H1 (cell line): ENCODE measurements around the gene ANO2. TPM values are rescaled to one million over a fixed set of nuclear protein-coding genes. Genes with fewer than 3 reads are reported as not detected.

Experiments used
- CTCF ChIA-PET: fragments of 300-600 bp; sonication (Branson Sonifier 250); formaldehyde crosslinking; loops from one replicate; lab custom pipeline; 2021; ENCODE audit not compliant: partially characterized antibody; lab: Charles Lee
- POLR2A ChIA-PET: fragments of 300-600 bp; sonication (Branson Sonifier 250); formaldehyde crosslinking; loops from one replicate; lab custom pipeline; 2021; ENCODE audit warnings: inconsistent platforms; ENCODE audit not compliant: partially characterized antibody; lab: Charles Lee
- DNase-seq, 2 experiments: peaks; one replicate each; pipeline versions ENCODE4 v3.0.0 to v3.0.0-alpha.2; 2010 to 2022; ENCODE audit warnings: low spot score in 2 of 2, low read depth in 1 of 2, mixed read lengths in 1 of 2
- FAIRE-seq: peaks from 2 replicates; lab custom pipeline; 2011; peaks lifted over from hg19 to GRCh38; lab: Jason Lieb, UNC
- H2AFZ ChIP-seq: 2 replicates; pipeline ENCODE4 v1.8.1; 2012; ENCODE audit warnings: low read length, inconsistent platforms
- H2AK5ac ChIP-seq: 2 replicates; pipeline ENCODE4 v1.6.1; 2013; ENCODE audit warnings: low read depth, low read length
- H2BK120ac ChIP-seq: replicated peaks from 2 replicates; pipeline ENCODE3; 2013; ENCODE audit warnings: low read depth, low read length, inconsistent platforms
- H2BK12ac ChIP-seq: 2 replicates; pipeline ENCODE4 v1.6.1; 2013; ENCODE audit warnings: low read depth, low read length
- H2BK15ac ChIP-seq: 2 replicates; pipeline ENCODE4 v1.6.1; 2013; ENCODE audit warnings: low read length
- H2BK20ac ChIP-seq: 2 replicates; pipeline ENCODE4 v1.6.1; 2013; ENCODE audit warnings: low read length
- H2BK5ac ChIP-seq: 2 replicates; pipeline ENCODE4 v1.6.1; 2013; ENCODE audit warnings: low read depth, low read length
- H3K14ac ChIP-seq: 2 replicates; pipeline ENCODE4 v1.6.1; 2013; ENCODE audit warnings: inconsistent platforms; ENCODE audit not compliant: insufficient read length
- H3K18ac ChIP-seq: 2 replicates; pipeline ENCODE4 v1.6.1; 2013; ENCODE audit warnings: low read length; ENCODE audit errors: extremely low read depth
- H3K23ac ChIP-seq: 2 replicates; pipeline ENCODE4 v1.6.1; 2013; ENCODE audit warnings: inconsistent platforms; ENCODE audit not compliant: insufficient read length
- H3K23me2 ChIP-seq: 2 replicates; pipeline ENCODE4 v1.6.1; 2013; ENCODE audit warnings: low read depth, low read length
- H3K27ac ChIP-seq: 2 replicates; pipeline ENCODE4 v1.6.1; 2011; ENCODE audit warnings: low read depth, low read length, inconsistent platforms
- H3K27me3 ChIP-seq, 4 experiments: replicated peaks in 1 of 4; 1 replicate in 1 of 4; 2 replicates in 3 of 4; pipeline versions ENCODE4 v1.6.1 to v1.8.1; 2011 to 2013; ENCODE audit warnings: low read length in 3 of 4, mild to moderate bottlenecking in 3 of 4, inconsistent platforms in 2 of 4, mixed read lengths in 2 of 4, moderate library complexity in 1 of 4; ENCODE audit not compliant: control insufficient read depth in 3 of 4, insufficient read depth in 3 of 4; ENCODE audit errors: extremely low read depth in 1 of 4
- H3K36me3 ChIP-seq, 4 experiments: 2 replicates each; pipeline versions ENCODE4 v1.6.1 to v1.8.1; 2011 to 2013; ENCODE audit warnings: mild to moderate bottlenecking in 4 of 4, low read length in 3 of 4, moderate library complexity in 2 of 4, control low read depth in 1 of 4, inconsistent platforms in 1 of 4; ENCODE audit not compliant: insufficient read depth in 4 of 4, control insufficient read depth in 2 of 4
- H3K4ac ChIP-seq: replicated peaks from 2 replicates; pipeline ENCODE3; 2013; ENCODE audit warnings: low read length, low read depth, mixed read lengths, inconsistent platforms; ENCODE audit not compliant: insufficient read length
- H3K4me1 ChIP-seq, 4 experiments: replicated peaks in 1 of 4; 1 replicate in 1 of 4; 2 replicates in 3 of 4; pipeline versions ENCODE4 v1.6.1 to v1.8.1; 2011 to 2013; ENCODE audit warnings: low read length in 3 of 4, inconsistent platforms in 2 of 4, mixed read lengths in 1 of 4; ENCODE audit not compliant: insufficient read depth in 4 of 4, control insufficient read depth in 3 of 4
- H3K4me2 ChIP-seq, 2 experiments: 2 replicates each; pipeline versions ENCODE4 v1.6.1 to v1.8.1; 2011 to 2013; ENCODE audit warnings: low read depth in 2 of 2, low read length in 2 of 2, control low read depth in 1 of 2, inconsistent platforms in 1 of 2, mild to moderate bottlenecking in 1 of 2; ENCODE audit not compliant: insufficient read depth in 1 of 2
- H3K4me3 ChIP-seq, 4 experiments: fragments of 200-600, 300-600 bp in 1 of 4; sonication (generic), shearing (Covaris generic), sonication (Bioruptor Twin) in 1 of 4; 2 replicates each; pipeline versions ENCODE4 v1.5.1 to v1.8.1; 2011 to 2016; ENCODE audit warnings: low read length in 4 of 4, low read depth in 3 of 4, control low read depth in 2 of 4, inconsistent platforms in 2 of 4, mild to moderate bottlenecking in 2 of 4, mixed read lengths in 1 of 4, moderate library complexity in 1 of 4; ENCODE audit not compliant: insufficient read depth in 2 of 4; ENCODE audit errors: extremely low read depth in 1 of 4
- H3K56ac ChIP-seq: replicated peaks from 2 replicates; pipeline ENCODE3; 2013; ENCODE audit warnings: low read depth, mild to moderate bottlenecking, mixed read lengths, low read length, inconsistent platforms; ENCODE audit not compliant: insufficient read length
- H3K79me1 ChIP-seq: 2 replicates; pipeline ENCODE4 v1.6.1; 2013; ENCODE audit warnings: low read depth, low read length, control low read depth
- H3K79me2 ChIP-seq, 2 experiments: 2 replicates each; pipeline versions ENCODE4 v1.6.1 to v1.8.1; 2012 to 2013; ENCODE audit warnings: low read length in 2 of 2, mild to moderate bottlenecking in 2 of 2, inconsistent platforms in 1 of 2; ENCODE audit not compliant: insufficient read depth in 2 of 2, control insufficient read depth in 1 of 2
- H3K9ac ChIP-seq, 4 experiments: replicated peaks in 1 of 4; 1 replicate in 1 of 4; 2 replicates in 3 of 4; pipeline versions ENCODE4 v1.6.1 to v1.8.1; 2011 to 2013; ENCODE audit warnings: low read depth in 3 of 4, low read length in 3 of 4, control low read depth in 2 of 4, mild to moderate bottlenecking in 2 of 4, moderate library complexity in 2 of 4, inconsistent platforms in 1 of 4; ENCODE audit errors: extremely low read depth in 1 of 4
- H3K9me3 ChIP-seq, 2 experiments: 2 replicates each; pipeline versions ENCODE4 v1.6.1 to v1.8.1; 2012 to 2013; ENCODE audit warnings: mild to moderate bottlenecking in 2 of 2, moderate library complexity in 2 of 2, control low read depth in 1 of 2, inconsistent platforms in 1 of 2, low read depth in 1 of 2, low read length in 1 of 2, mixed read lengths in 1 of 2; ENCODE audit not compliant: insufficient read depth in 2 of 2
- H4K20me1 ChIP-seq, 2 experiments: replicated peaks in 1 of 2; 2 replicates each; pipeline versions ENCODE3 to v1.8.1; 2011 to 2013; ENCODE audit warnings: inconsistent platforms in 2 of 2, low read length in 2 of 2, mild to moderate bottlenecking in 1 of 2; ENCODE audit not compliant: insufficient read depth in 2 of 2, control insufficient read depth in 1 of 2
- H4K5ac ChIP-seq: 2 replicates; pipeline ENCODE4 v1.6.1; 2013; ENCODE audit warnings: low read length, low read depth, mixed read lengths, inconsistent platforms; ENCODE audit not compliant: insufficient read length
- H4K8ac ChIP-seq: 2 replicates; pipeline ENCODE4 v1.8.0; 2013; ENCODE audit warnings: mild to moderate bottlenecking, moderate library complexity, low read length, inconsistent platforms; ENCODE audit not compliant: insufficient read depth; ENCODE audit errors: extremely low read depth
- H4K91ac ChIP-seq: replicated peaks from 2 replicates; pipeline ENCODE3; 2013; ENCODE audit warnings: low read length, mixed read lengths, inconsistent platforms; ENCODE audit not compliant: insufficient read length
- MAX ChIP-seq: IDR thresholded peaks from 2 replicates; pipeline ENCODE4 v1.6.1; 2012; ENCODE audit warnings: inconsistent platforms
- PHF8 ChIP-seq: fragments of 200-600 bp; sonication (generic); conservative IDR thresholded peaks from 2 replicates; pipeline ENCODE4 v1.7.1; 2012; ENCODE audit warnings: low read depth, mild to moderate bottlenecking, inconsistent platforms, low read length, moderate library complexity
- POLR2A ChIP-seq, 2 experiments: IDR thresholded peaks; 1 replicate in 1 of 2; 2 replicates in 1 of 2; pipeline ENCODE4 v1.6.1; 2011; ENCODE audit warnings: low read depth in 2 of 2, low read length in 2 of 2, mild to moderate bottlenecking in 2 of 2; ENCODE audit errors: control extremely low read depth in 1 of 2
- RAD21 ChIP-seq, 2 experiments: IDR thresholded peaks in 1 of 2; conservative IDR thresholded peaks in 1 of 2; 2 replicates each; pipeline ENCODE4 v1.6.1; 2011; ENCODE audit warnings: low read depth in 2 of 2, low read length in 2 of 2, improper control_type of control experiment in 1 of 2, inconsistent platforms in 1 of 2, mild to moderate bottlenecking in 1 of 2, moderate library complexity in 1 of 2
- RNF2 ChIP-seq: fragments of 200-900, 300-1000 bp; sonication (generic); IDR thresholded peaks from 2 replicates; pipeline ENCODE4 v1.7.1; 2016; ENCODE audit warnings: borderline replicate concordance, low read depth, mild to moderate bottlenecking, antibody characterized with exemption, low read length; ENCODE audit not compliant: poor library complexity, severe bottlenecking; ENCODE audit errors: missing control alignments
- SP4 ChIP-seq: IDR thresholded peaks from 2 replicates; pipeline ENCODE4 v1.6.1; 2012; ENCODE audit warnings: low read length, inconsistent platforms
- TAF1 ChIP-seq: IDR thresholded peaks from 2 replicates; pipeline ENCODE4 v1.6.1; 2011; ENCODE audit warnings: mild to moderate bottlenecking, low read depth, low read length
- WGBS, 2 experiments: shearing (Covaris generic) in 1 of 2; methylation state at CpG; one replicate each; pipeline versions ENCODE4 v1.1.6 to v1.1.7; 2013 to 2015; ENCODE audit warnings: low lambda C conversion rate in 2 of 2, mixed read lengths in 2 of 2, inconsistent platforms in 1 of 2, low coverage in 1 of 2, missing lambda C conversion rate in 1 of 2; ENCODE audit not compliant: insufficient replicate concordance in 2 of 2, insufficient coverage in 1 of 2, insufficient read length in 1 of 2; ENCODE audit errors: extremely low coverage in 1 of 2, missing lambda C conversion rate in 1 of 2; 5-methylcytosine and 5-hydroxymethylcytosine counted together
- polyA plus RNA-seq, 7 experiments: library from polyadenylated mRNA; depleted of rRNA in 3 of 7; stranded (reverse) in 5 of 7; unstranded in 2 of 7; fragments of >200 nt in 5 of 7; fragments of 200-250 nt in 2 of 7; gene quantifications; 1 replicate in 5 of 7; 2 replicates in 1 of 7; 4 replicates in 1 of 7; pipeline versions ENCODE4 v1.2.1 to v1.2.3, GENCODE V29; 2011 to 2013; ENCODE audit warnings: missing spikeins in 2 of 7, mixed read lengths in 2 of 7
- total RNA-seq: library from RNA; stranded (reverse); fragmentation: NEBNext Ultra II Directional; extraction: Animal tissue kit (Norgen Biotek cat#: 25700); gene quantifications from 2 replicates; pipeline ENCODE4 v1.2.1, GENCODE V29; 2021
- TF ChIP-seq, protein P1 (sequence below): IDR thresholded peaks from 2 replicates; pipeline ENCODE4 v1.6.1; 2012; ENCODE audit warnings: inconsistent platforms
- TF ChIP-seq, protein P2 (sequence below): IDR thresholded peaks from 2 replicates; pipeline ENCODE4 v1.6.1; 2011; ENCODE audit warnings: low read depth, mild to moderate bottlenecking, low read length; ENCODE audit not compliant: insufficient read depth

Gene ANO2
- total and polyA plus RNA-seq, 2 of the 8 experiments (the other 6 are each of a cell fraction or from before 2014, with no cell fraction given), result 1.9 to 5.5 TPM

- DNase-seq, result no peak
- H3K23ac ChIP-seq, result no peak overlapping the region
- no peaks in the 10 kb centered on the region for H3K79me2 ChIP-seq
- no peak overlapping the region for H3K4ac ChIP-seq
- no peak overlapping the region for H3K27ac ChIP-seq
- H3K4me3 ChIP-seq, result no peak overlapping the region; a peak in 1 of 8 replicates
- H2AK5ac ChIP-seq, result no peak overlapping the region
- no peak overlapping the region for H3K4me2 ChIP-seq
- TF ChIP-seq POLR2A (IDR thresholded peaks at IDR 0.05; ENCODE audit: control extremely low read depth in 1 of 2, low read depth in 2 of 2, low read length in 2 of 2) (no peak), MAX (peak; percentile 70), TAF1 (0 out of 2 replicates have a peak, but pooled peaks have one; percentile 21), RNF2 (no peak), PHF8 (no peak), RAD21 (IDR thresholded peaks at IDR 0.05 in 1 of 2, conservative IDR thresholded peaks at IDR 0.05 in 1 of 2; ENCODE audit: low read depth in 2 of 2, low read length in 2 of 2) (no peak), SP4 (no peak)
- TF ChIP-seq, protein P1, sequence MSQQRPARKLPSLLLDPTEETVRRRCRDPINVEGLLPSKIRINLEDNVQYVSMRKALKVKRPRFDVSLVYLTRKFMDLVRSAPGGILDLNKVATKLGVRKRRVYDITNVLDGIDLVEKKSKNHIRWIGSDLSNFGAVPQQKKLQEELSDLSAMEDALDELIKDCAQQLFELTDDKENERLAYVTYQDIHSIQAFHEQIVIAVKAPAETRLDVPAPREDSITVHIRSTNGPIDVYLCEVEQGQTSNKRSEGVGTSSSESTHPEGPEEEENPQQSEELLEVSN, result peak; percentile 74
- TF ChIP-seq, protein P2, sequence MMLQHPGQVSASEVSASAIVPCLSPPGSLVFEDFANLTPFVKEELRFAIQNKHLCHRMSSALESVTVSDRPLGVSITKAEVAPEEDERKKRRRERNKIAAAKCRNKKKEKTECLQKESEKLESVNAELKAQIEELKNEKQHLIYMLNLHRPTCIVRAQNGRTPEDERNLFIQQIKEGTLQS, result no peak
- no peaks in the 10 kb centered on the region for H4K20me1 ChIP-seq
- H3K4me1 ChIP-seq, result peaks cover 2 to 6% (median 4%) of the 10 kb centered on the region in 4 experiments; a peak in 6 of 7 replicates
- FAIRE-seq, result no peak
- H2BK15ac ChIP-seq, result no peak overlapping the region
- no peaks in the 10 kb centered on the region; the same call in 1 of the 2 replicates for H3K23me2 ChIP-seq
- H3K79me1 ChIP-seq, result no peaks in the 10 kb centered on the region
- H2BK5ac ChIP-seq, result no peak overlapping the region; the same call in 1 of the 2 replicates
- H3K9me3 ChIP-seq, result no peaks in the 10 kb centered on the region
- no peak overlapping the region for H3K9ac ChIP-seq
- no peak overlapping the region for H3K14ac ChIP-seq
- POLR2A ChIA-PET, result interaction anchor here (1.6 to 2.7 kb wide), 3 partner anchors 43 to 50 kb away, joined by 5 to 21 read pairs (median 5); partner anchors contain the start of gene ANO2
- CTCF ChIA-PET, result interaction anchor here (0.6 to 8.1 kb wide), 55 partner anchors 10 to 1176 kb away, joined by 3 to 412 read pairs (median 4); no protein-coding TSS in a partner anchor
- H2AFZ ChIP-seq, result peak overlapping the region; percentile 42
- peak overlapping the region; percentile 28; the same call in 1 of the 2 replicates for H2BK20ac ChIP-seq
- no peaks in the 10 kb centered on the region for H3K27me3 ChIP-seq
- no peak overlapping the region for H4K91ac ChIP-seq
- H2BK12ac ChIP-seq, result no peak overlapping the region
- H3K56ac ChIP-seq, result no peak overlapping the region
- H4K8ac ChIP-seq, result no peak overlapping the region
- no peak overlapping the region for H4K5ac ChIP-seq
- H3K36me3 ChIP-seq, result no peaks in the 10 kb centered on the region
- H3K18ac ChIP-seq, result no peak overlapping the region
- no peak overlapping the region for H2BK120ac ChIP-seq
- 53% methylated on average over 10 of the region's 10 CpGs; no CpG with 5 or more reads in 1 of the 2 experiments for WGBS, 2 experiments
These were observed 43.0 kb upstream of the ANO2 start for GRCh38 chr12:5988088-5988487.
